Ovary (tissue), 3 donors: ENCODE results near the gene MCF2L.

ENCODE experiments used
- CTCF ChIP-seq, 3 donors: fragments of 450-650 bp in 2 of 3; fragments of 200-600 bp in 1 of 3; IDR thresholded peaks; one replicate each; pipeline versions ENCODE4 v1.5.1 to v1.8.0; 2016 to 2022; ENCODE audit warnings: antibody characterized with exemption in 3 of 3, mild to moderate bottlenecking in 1 of 3
- EP300 ChIP-seq: sonication (generic); formaldehyde crosslinking; IDR thresholded peaks from one replicate; pipeline ENCODE4 v1.6.1; 2017; ENCODE audit warnings: antibody characterized with exemption
- POLR2A ChIP-seq: fragments of 450-650 bp; IDR thresholded peaks from one replicate; pipeline ENCODE4 v1.6.1; 2017; ENCODE audit warnings: antibody characterized with exemption, mild to moderate bottlenecking, moderate library complexity
- donor health status: DM: no; HTN: no; CAD: no.

GRCh38 chr13:113005076-113005865 is 36.3 kb downstream of the MCF2L start:
- TF ChIP-seq CTCF (IDR thresholded peaks at IDR 0.05) (no peak), POLR2A (no peak), EP300 (no peak)
